Erythroblast (primary cell): Measurements from ENCODE around the gene HAPSTR1.

Experiments
- DNase-seq, 2 experiments: peaks; one replicate each; lab custom pipeline; 2025; lab: John Stamatoyannopoulos, UW
- GATA1 ChIP-seq: IDR thresholded peaks from 2 replicates; pipeline ENCODE4 v1.6.1; 2011; ENCODE audit warnings: low read depth, mild to moderate bottlenecking, control low read depth, low read length, moderate library complexity
- POLR2A ChIP-seq: IDR thresholded peaks from 2 replicates; pipeline ENCODE4 v1.6.1; 2011; ENCODE audit warnings: mild to moderate bottlenecking, low read length

HAPSTR1 gene

GRCh38 chr16:9095656-9096397, 4.4 kb downstream of the HAPSTR1 start:
- TF ChIP-seq GATA1 (no peak), POLR2A (no peak)
- DNase-seq = no peak

- no peak for DNase-seq
- TF ChIP-seq GATA1 (no peak), POLR2A (no peak)
Measured at GRCh38 chr16:9096416-9096952, 5.0 kb downstream of the HAPSTR1 start.

GRCh38 chr16:9097266-9098219, 6.1 kb downstream of the HAPSTR1 start:
- TF ChIP-seq POLR2A = no peak
- no peak for TF ChIP-seq GATA1
- no peak for DNase-seq

GRCh38 chr16:9098377-9099090, 7.1 kb downstream of the HAPSTR1 start:
- TF ChIP-seq GATA1 (no peak), POLR2A (no peak)
- no peak for DNase-seq

GRCh38 chr16:9099131-9099625, 7.7 kb downstream of the HAPSTR1 start:
- TF ChIP-seq GATA1 (no peak), POLR2A (no peak)
- DNase-seq = no peak

- TF ChIP-seq POLR2A (no peak), GATA1 (no peak)
- DNase-seq = peak in 1 of 2 experiments; percentile 18
Measured at GRCh38 chr16:9102379-9102778, 10.9 kb downstream of the HAPSTR1 start.

GRCh38 chr16:9102943-9103342, 11.5 kb downstream of the HAPSTR1 start:
- DNase-seq = no peak
- TF ChIP-seq GATA1 (no peak), POLR2A (no peak)

- no peak for TF ChIP-seq GATA1
- TF ChIP-seq POLR2A = no peak
- DNase-seq = no peak
Measured at GRCh38 chr16:9103546-9103945, 12.1 kb downstream of the HAPSTR1 start.

GRCh38 chr16:9105189-9105588, 13.7 kb downstream of the HAPSTR1 start:
- TF ChIP-seq GATA1 (no peak), POLR2A (no peak)
- DNase-seq = no peak

GRCh38 chr16:9107025-9107970, 15.9 kb downstream of the HAPSTR1 start:
- DNase-seq = no peak
- TF ChIP-seq GATA1 = no peak
- TF ChIP-seq POLR2A = no peak

- no peak for TF ChIP-seq GATA1
- no peak for TF ChIP-seq POLR2A
- no peak for DNase-seq
Measured at GRCh38 chr16:9109255-9109654, 17.8 kb downstream of the HAPSTR1 start.

- peak in 1 of 2 experiments; percentile 33 for DNase-seq
- no peak for TF ChIP-seq GATA1
- no peak for TF ChIP-seq POLR2A
Measured at GRCh38 chr16:9112166-9112843, 20.9 kb downstream of the HAPSTR1 start.
